Stimulated activated CD4-positive, alpha-beta T cell treated with anti-CD3 and anti-CD28 coated beads, Interleukin-4, amount 100 ng/mL, for 4 hours (primary cell): ENCODE results near the gene RAB13.

ENCODE experiments used
- DNase-seq, 2 experiments: peaks; one replicate each; pipeline ENCODE4 v3.0.0-alpha.2; 2020

RAB13 gene

DNA sequence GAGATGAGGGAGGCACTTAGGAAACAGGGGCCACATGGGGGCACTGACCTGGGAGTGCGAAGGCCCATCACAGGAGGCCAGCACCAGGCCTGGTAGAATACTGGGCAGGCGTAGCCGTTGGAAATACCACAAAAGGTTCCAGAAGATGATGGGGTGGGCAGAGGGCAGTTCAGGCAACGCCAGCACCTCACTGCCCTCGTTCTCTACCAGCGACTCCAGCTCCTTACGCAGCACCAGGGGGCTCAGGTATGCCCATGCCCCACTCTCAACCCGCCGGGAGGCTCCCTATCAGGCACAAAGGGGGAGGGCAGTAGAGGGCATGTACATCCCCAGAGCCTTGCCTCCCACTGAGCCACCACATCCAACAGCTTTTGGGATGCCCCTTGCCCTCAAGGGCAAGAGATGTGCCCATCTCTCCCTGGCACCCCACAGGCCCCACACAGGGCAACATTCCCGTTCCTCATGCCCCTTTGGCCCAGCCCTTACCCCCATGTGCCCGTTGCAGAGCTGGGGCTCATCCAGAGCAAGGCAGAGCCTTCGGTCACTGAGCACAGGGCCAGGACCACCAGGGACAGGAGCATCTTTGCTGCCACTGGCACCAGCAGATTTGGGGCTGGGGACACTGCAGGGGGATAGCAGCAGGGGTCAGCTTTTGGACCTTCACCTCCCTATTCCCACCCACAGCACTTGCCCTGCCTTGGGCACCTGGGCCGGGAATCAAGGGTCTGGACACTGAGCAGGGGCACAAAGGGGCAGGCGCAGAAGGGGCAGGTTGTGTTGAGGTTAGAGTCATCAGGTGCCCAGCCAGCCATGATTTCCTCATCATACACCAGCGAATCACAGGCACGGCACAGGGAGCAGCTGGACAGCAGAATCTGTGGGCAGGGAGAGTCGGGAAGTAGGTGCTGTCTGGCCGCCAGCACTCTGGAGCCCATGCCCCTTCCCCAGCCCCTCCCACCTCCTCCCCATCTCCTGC lies 53.7 kb downstream of the RAB13 start:
- no peak for DNase-seq
